ENCODE data around the gene TEX264.
A peak's percentile ranks its signal among the peaks of the same experiment; 100 is the strongest.
"Not testable (repeated sequence)": the region's sequence is repeated elsewhere in the genome, so short reads cannot be mapped to it uniquely, and the experiment has no call there.

TEX264 gene, protein sequence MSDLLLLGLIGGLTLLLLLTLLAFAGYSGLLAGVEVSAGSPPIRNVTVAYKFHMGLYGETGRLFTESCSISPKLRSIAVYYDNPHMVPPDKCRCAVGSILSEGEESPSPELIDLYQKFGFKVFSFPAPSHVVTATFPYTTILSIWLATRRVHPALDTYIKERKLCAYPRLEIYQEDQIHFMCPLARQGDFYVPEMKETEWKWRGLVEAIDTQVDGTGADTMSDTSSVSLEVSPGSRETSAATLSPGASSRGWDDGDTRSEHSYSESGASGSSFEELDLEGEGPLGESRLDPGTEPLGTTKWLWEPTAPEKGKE

DNA sequence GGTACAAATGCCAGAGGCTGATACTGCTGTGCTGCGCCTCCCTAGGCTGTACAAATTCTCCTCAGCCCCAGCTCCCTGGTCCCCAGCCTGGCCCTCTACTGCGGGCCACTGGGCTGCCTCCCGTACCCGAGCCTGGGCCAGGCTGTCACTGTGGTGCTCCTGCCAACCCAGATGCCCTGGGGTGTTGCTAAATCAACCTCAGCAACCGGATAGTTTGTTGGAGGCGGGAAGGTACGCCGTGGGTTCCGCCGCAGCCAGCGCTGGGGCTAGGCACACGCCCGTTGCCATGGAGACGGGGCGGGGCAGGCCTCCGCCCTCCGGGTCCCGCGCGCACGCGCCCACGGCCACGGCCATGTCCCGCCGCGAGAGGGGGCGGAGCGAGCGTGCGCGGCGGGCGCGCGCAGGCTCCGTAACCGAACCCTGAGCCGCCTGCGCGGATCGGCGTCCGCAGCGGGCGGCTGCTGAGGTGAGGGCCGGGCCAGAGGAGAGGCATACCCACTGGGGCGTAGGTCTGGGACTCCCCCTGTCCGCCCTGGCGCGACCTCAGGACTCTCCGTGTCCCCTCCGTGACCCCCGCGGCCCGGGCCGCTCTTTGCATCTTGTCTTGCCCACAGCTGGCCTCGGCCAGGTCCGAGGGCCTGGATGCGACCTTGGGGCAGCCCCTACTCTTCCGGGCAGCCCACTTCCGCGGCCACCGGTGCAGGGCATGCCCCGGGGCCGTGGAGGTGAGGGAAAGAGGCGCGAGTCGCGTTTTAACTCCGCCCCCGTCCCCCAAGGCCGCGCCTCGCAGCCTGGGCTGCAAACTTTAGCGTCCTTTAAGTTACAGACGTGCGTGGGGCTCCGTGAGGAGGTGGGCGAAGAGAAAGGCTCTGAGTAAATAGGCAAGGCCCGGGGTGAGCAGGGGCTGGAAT, at the start of gene TEX264:
TEX264 (plus strand) TSS at position 430 of the 911 bp plus-strand sequence. CDS start 3,053 bp downstream, outside the sequence.
- peak; percentile 95 for DNase-seq

DNA sequence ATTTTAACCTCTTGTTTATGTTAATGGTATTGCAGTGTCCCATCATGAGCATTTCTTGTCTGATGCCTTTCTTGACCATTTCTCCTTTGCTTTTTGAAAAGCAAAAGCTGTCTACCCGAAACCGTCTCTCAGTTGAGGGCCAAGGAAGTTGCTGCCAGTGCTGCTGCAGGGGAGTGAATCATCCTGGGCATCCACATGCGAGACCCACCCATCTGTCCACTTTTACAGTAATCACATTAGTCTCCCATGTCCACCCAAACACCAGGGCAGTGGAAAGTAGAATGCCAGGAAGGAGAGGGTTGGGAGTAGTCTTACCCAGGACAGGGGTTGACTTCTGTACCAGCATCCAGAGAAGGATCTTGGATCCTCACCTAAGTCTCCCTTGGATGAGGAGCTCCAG, 48.6 kb upstream of the TEX264 start:
- no peak for DNase-seq

DNA sequence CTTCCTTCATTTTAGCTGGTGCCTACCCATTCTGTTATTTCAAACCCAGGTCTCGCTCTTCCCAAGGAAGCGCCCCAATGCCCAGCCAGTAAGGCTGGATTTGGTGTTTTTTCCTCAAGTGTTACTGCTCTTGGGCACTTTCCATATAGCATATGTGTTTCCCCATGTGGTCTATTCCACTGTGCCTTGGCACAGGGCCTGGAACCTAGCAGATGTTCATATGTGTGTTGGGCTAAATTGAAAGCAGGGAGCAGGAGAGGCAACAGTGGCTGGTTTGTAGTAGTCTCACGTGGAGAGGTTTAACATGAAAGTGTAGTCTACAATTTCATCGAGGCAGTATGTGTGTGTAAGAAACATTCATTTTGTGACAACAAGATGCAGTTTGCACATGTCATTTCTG, 48.2 kb upstream of the TEX264 start:
- DNase-seq: no peak

DNA sequence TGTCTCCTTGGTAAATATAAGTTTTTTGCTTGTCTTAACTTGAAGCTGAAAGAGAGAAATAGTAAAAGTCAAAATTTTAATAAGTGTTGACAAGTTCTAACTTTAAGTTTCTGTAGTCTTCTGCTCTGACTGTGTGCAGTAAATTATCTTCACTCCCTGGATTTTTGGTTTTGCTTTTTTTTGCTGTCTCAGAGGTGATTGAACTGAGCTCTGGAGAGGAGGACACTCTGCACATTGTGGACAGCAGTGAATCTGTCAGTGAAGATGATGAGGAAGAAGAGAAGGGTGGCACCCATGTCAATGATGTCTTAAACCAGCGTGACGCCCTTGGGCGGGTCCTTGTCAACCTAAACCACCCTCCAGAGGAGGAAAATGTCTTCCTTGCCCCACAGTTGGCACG, 40.5 kb upstream of the TEX264 start:
- no peak for DNase-seq

DNA sequence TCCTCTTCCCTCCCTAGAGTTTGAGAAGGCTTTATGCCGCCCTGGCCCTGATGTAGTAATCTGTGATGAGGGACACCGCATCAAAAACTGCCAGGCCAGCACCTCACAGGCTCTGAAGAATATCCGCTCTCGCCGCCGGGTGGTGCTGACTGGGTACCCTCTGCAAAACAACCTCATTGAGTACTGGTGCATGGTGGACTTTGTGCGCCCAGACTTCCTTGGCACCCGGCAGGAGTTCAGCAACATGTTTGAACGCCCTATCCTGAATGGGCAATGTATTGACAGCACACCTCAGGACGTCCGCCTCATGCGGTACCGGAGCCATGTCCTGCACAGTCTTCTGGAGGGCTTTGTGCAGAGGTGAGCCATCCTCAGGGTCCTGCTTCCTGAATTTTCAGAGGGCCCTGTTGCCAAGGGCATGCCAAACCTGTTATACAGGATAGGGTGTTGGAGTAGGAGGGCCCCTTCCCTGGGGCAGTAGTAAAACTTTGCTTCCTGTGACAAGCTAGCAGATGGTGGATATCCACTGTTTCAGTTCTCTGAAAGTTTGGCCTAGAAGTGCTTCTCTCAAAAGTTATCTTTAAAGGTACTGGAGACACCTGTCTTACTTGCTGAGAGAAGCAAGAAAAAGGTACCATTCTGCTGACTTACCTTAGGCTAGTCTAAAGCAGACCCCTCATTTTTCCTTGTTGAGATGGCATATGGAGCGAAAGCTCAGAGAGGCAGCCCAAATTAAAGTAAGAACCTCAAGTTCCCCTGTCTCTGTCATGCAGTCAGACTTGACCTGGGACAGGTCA, 33.7 kb upstream of the TEX264 start:
- no peak for DNase-seq

DNA sequence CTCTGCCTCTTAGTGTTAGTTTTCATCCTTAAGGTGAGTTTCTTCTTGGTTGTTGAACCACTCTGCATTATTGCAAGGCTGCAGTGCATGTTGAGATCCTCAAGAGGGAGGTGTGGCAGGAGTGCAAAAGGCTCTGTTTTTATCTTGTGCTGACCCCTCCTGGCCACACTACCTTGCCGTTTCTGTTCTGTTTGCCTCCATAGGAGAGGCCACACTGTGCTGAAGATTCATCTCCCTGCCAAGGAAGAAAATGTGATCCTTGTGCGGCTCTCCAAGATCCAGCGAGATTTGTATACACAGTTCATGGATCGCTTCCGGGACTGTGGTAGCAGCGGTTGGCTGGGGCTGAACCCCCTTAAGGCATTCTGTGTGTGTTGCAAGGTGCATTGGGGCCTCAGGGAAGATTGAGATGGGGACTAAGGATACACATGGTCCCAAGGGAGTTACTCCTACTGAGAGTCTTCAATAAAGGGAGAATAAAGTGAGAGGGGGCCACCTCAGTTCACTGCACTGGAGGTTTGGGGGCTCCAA, 33.0 kb upstream of the TEX264 start:
- peak; percentile 6 for DNase-seq

DNA sequence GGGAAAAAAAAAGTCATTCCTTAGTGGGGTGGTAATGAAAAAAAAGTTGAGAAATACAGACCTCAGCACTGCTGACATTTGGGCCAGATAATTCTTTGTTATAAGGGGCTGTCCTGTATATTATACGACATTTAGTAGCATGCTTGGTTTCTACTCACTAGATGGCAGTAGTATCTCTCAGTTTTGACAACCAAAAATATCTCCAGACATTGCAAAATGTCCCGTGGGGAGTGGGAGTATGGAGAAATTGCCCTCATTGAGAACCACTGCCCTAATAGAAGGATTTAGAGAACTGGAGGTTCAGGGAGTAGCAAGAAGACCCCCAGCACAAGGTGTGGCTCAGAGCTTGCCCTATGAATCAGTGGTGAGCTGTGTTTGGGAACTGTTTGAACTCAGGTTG, 28.6 kb upstream of the TEX264 start:
- no peak for DNase-seq

DNA sequence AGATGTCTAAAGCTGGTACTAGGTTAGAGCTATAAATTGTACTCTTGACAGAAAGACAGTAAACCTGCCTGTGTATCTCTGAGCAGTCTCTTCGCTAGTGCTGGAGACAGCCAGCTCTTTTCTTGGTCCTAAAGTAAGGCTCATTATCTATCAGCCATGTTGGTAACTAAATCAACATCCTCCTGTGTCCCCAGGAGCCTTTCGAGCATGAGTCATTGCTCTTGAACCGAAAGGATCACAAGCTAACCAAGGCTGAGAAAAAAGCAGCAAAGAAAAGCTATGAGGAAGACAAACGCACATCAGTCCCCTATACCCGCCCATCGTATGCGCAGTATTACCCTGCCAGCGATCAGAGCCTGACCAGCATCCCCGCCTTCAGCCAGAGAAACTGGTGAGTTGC, 25.0 kb upstream of the TEX264 start:
- no peak for DNase-seq

DNA sequence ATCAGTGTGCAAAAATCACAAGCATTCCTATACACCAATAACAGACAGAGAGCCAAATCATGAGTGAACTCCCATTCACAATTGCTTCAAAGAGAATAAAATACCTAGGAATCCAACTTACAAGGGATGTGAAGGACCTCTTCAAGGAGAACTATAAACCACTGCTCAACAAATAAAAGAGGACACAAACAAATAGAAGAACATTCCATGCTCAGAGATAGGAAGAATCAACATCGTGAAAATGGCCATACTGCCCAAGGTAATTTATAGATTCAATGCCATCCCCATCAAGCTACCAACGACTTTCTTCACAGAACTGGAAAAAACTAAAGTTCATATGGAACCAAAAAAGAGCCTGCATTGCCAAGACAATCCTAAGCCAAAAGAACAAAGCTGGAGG, 18.9 kb upstream of the TEX264 start:
- not testable (repeated sequence) for DNase-seq

DNA sequence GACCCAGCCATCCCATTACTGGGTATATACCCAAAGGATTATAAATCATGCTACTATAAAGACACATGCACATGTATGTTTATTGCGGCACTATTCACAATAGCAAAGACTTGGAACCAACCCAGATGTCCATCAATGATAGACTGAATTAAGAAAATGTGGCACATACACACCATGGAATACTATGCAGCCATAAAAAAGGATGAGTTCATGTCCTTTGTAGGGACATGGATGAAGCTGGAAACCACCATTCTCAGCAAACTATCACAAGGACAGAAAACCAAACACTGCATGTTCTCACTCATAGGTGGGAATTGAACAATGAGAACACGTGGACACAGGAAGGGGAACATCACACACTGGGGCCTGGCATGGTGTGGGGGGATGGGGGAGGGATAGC, 17.6 kb upstream of the TEX264 start:
- not testable (repeated sequence) for DNase-seq

DNA sequence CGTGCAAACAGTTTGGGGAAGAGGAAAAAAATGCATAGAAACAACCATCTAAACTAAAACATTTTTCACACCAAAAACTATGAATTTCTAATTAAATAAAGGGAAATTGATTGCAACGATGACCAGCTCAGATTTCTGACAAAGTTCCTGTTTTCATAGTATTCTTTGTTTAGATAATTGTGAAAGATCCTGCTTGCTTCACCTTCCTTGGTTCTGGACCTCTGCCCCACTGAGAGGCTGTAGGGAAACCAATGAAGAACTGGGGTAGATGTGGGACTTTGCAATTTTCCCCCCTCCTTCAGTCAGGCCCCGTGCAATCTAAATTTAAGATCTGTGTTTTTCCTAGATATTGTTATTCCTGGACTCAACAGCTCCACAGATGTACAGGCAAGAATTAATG, 13.8 kb upstream of the TEX264 start:
- DNase-seq: no peak

DNA sequence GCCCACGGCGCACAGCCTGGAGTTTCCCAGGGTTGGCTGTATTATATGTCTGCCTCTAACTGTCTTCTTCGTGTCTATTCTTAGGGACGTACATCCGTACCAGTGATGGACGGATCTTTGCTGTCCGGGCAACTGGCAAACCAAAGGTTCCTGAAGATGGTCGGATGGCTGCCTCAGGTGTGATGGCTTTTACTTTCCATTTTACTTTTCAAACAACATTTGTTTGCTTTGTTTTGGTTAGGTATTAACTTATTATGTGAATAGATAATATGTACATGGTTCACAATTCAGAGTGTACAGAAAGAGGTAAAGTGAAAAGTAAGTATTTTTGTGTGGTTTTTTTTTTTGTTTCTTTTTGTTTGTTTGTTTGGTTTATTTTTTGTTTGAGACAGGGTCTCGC, 11.1 kb upstream of the TEX264 start:
- DNase-seq: no peak

DNA sequence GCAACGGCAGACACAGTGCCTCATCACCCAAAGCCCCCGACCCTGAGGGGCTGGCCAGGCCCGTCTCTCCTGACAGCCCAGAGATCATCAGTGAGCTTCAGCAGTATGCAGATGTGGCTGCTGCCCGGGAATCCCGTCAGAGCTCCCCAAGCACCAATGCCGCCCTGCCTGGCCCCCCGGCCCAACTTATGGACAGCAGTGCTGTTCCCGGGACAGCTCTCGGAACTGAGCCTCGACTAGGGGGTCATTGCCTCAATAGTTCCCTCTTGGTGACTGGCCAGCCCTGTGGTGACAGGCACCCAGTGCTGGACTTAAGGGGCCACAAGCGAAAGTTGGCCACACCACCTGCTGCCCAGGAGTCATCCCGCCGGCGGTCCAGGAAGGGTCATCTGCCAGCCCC, 8.6 kb upstream of the TEX264 start:
- no peak for DNase-seq

DNA sequence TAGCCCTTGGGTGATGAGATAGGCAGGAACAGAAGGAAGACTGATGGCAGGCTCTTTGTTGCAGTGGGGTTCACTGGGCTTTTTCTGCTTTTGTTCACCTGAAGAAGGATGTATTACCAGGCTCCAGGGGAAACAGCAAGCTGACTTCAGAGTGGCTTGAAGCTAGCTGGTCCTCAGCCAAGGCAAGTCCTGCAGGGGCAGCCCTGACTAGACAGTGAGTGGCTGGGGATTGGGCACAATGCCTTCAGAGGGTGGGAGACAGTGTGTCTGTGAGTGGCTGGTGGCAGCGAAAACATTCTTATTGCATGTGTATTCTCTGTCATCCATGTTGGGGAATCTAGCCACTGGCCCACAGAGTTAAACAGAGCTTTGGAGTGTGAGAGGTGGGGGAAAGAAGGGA, 2.3 kb upstream of the TEX264 start:
- DNase-seq: no peak

DNA sequence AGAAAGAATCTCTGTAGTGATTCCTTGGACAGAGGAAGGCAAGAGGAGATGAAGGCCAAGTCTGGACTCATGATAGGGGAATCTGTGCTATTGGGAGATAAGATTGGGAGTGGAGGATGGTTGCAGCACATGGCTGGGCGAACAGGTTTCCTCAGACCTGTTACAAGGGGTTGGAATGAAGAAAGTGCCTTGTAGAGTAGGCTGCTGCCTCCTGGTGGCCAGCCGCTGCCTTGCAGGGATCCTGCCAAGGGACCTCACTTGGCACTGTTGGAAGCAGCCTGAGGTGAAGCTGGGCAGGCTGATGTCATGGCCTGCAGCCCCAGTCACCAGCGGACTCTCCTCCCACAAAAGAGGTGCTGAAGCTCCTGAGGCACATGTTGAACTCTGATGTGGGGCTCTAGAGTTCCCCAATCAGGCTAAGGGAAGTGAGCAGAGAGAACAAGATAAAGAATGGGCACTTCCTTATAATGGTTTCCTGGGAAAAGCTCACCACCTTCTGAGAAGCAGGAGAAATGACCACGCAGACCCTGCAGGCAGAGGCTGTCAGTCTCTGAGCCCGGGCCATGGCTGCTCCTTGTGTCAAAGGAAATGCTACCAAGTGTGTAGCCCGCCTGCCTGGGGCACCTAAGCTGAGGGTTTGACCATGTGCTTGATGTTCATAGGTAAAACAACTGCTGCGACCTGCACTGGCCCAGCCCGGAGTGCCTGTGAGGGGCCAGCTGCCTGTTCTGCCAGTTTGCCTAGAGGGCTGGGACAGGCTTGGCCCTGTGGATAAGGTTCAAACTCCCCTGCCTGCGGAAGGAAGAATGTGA, 1.6 kb upstream of the TEX264 start:
- DNase-seq: peak; percentile 80

DNA sequence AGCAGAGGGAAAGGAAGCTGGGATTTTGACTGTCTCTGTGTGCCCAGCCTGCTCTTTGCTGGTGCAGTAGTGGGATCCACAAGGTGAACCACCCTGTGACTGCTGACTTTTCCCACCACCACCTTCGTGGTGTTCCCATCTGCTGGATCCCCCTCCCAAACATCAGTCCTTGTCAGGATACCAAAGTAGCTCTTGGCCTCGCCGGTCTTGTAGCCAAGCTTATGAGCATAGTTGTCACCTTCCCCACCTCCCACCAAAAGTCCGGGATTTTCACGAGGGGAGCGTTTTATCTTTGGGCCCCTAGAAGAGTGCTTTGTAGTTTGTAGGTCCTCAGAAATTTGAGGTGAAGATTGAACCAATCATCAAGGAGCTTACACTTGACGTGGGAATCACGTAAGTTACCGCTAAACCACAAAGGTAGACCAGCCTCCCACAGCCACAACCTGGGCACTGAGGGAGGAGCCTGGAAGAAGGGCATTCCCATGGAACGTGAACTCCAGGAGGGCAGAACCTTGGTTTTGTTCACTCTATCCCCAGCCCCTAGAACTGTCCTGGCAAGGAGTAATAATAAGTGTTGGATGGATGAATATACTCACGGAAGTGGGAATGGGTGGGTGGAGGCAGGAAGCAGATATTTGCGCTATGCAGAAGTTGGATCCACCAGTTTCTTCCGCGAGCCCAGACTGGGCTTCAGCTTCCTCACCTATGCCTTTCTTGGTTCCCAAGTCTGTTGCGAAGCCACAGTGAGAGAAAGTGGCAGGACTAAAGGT, 814 bp upstream of the TEX264 start:
- no peak for DNase-seq

DNA sequence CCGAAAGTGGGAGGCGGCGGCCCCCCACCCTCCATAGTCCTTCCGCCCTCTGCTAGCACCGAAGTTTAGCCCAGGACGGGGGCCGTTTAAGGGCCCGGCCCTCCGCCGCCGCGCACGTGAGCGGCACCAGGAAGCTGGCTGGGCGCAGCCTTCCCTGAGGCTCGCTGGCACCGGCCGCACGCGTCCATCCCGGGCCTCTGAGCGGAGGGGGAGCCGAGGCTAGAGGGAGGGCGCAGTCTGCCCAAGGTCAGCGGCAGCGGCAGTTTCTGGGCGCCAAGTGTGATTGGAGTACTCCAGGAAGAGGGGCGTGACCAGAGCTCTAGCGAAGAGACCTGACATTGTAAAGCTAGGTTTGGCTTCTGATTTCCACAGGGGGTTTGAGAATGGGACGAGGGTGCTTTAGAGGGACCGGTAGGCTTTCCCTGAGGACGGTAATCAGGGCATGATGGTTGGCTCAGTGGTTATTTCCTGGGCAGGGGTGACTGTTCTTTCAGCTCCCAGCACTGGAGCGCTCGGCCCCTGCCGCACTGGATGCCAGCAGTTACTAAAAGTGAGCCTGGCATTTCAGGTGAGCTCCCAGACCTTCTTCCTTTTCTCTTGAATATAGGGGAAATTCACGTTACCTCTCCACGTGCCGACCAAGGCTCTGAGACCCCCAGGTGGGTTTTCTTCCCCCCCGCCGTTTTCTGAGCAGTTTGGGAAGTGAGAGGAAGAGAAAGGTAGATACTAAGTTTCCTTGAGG, 853 bp downstream of the TEX264 start:
- DNase-seq: peak; percentile 48

DNA sequence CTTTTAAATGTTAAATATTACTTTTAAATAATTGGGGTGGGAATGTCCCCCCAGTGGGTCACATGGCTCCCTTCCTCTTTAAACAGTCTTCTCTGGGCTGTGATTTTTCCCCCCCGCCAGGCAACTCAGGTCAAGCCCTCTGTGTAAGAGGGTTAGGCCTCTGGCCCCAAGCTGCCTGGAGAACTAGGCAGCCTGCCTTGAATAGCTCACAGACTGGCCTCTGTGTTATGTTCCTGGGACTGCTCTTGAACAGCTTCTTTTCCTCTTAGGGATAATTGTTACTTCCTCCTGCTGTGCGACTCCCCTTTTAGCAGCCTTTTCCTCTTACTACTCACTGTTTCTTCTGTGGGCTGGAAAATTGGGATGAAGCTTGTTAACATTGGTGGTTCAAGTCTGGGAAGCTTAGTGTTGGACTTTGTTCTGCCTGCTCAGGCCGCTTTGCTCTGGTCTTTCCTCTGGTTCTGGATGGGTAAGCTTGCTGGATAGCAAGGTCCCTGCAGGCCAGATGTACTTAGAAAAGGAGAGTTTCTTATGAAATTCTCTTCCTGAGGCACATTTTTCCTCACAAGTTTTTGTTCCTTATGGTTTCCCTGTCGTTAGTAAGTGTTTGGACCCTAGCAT, 2.2 kb downstream of the TEX264 start:
- DNase-seq: no peak

DNA sequence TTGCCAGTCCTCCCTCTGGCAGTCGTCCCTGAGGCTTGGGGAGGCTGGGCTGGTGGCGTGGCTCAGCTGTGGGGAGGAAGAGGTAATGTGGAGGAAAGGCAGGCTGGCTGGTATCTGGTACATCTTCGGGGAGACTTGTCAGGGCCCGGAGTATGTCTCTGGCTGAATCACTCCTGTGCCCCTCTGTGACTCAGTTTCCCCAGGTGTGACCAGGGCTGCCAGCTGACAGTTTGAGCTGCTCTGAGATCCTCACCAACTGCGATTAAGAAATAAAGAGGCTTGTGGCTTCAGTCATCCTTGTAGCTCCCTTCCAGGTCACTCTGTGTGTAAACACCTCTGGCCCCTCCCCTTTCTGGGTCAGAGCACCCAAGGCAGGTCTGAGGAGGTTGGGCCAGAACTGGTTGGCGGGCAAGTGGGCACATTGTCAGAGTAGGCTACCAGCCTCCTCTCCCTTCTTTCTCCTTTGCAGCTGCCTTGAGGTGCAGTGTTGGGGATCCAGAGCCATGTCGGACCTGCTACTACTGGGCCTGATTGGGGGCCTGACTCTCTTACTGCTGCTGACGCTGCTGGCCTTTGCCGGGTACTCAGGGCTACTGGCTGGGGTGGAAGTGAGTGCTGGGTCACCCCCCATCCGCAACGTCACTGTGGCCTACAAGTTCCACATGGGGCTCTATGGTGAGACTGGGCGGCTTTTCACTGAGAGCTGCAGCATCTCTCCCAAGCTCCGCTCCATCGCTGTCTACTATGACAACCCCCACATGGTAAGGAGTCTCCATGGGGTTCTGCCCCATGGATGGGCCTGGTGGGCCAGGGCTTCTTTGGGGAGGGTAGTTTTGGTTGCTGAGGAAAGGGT, 3.0 kb downstream of the TEX264 start:
- no peak for DNase-seq

All from activated CD4-positive, alpha-beta T cell treated with anti-CD3 and anti-CD28 coated beads, Interleukin-2, amount 50 U/mL, for 1 hour (primary cell).